Stimulated activated CD4-positive, alpha-beta T cell treated with anti-CD3 and anti-CD28 coated beads, Interleukin-15, amount 100 ng/mL, for 1 hour (primary cell): ENCODE measurements around the gene EIF3A.

Experiments used
- DNase-seq, 2 donors: peaks; one replicate each; pipeline ENCODE4 v3.0.0-alpha.2; 2020; ENCODE audit warnings: low read depth in 1 of 2, low spot score in 1 of 2

Gene EIF3A

GRCh38 chr10:119007211-119007574 is 73.4 kb downstream of the EIF3A start:
- DNase-seq: no peak

GRCh38 chr10:119006451-119007210 is 74.0 kb downstream of the EIF3A start:
- no peak for DNase-seq

GRCh38 chr10:119005362-119006043 is 75.1 kb downstream of the EIF3A start:
- no peak for DNase-seq

- DNase-seq: no peak
Observed at GRCh38 chr10:119003572-119004289, 76.9 kb downstream of the EIF3A start.

- DNase-seq: no peak
Observed at GRCh38 chr10:119001717-119002500, 78.7 kb downstream of the EIF3A start.

GRCh38 chr10:118998183-118998582 is 82.4 kb downstream of the EIF3A start:
- DNase-seq: no peak

- no peak for DNase-seq
Observed at GRCh38 chr10:118997379-118997778, 83.2 kb downstream of the EIF3A start.

- DNase-seq: no peak
Observed at GRCh38 chr10:118995739-118996138, 84.9 kb downstream of the EIF3A start.

GRCh38 chr10:118994321-118994720 is 86.3 kb downstream of the EIF3A start:
- no peak for DNase-seq

GRCh38 chr10:118993214-118993613 is 87.4 kb downstream of the EIF3A start:
- DNase-seq: no peak

- DNase-seq: no peak
Observed at GRCh38 chr10:118992496-118992895, 88.1 kb downstream of the EIF3A start.

GRCh38 chr10:118990326-118990725 is 90.3 kb downstream of the EIF3A start:
- no peak for DNase-seq

- no peak for DNase-seq
Observed at GRCh38 chr10:118986815-118987790, 93.5 kb downstream of the EIF3A start.

- no peak for DNase-seq
Observed at GRCh38 chr10:118985576-118985975, 95.0 kb downstream of the EIF3A start.
